NCI-H187 treated with DMSO at 0.1 percent for 48 hours (cell line): ENCODE results near the gene LATS2.
"Not testable (repeated sequence)": the region's sequence is repeated elsewhere in the genome, so short reads cannot be mapped to it uniquely, and the experiment has no call there.

Experiments
- DNase-seq: peaks from one replicate; lab custom pipeline; 2025; lab: John Stamatoyannopoulos, UW

LATS2 gene

DNA sequence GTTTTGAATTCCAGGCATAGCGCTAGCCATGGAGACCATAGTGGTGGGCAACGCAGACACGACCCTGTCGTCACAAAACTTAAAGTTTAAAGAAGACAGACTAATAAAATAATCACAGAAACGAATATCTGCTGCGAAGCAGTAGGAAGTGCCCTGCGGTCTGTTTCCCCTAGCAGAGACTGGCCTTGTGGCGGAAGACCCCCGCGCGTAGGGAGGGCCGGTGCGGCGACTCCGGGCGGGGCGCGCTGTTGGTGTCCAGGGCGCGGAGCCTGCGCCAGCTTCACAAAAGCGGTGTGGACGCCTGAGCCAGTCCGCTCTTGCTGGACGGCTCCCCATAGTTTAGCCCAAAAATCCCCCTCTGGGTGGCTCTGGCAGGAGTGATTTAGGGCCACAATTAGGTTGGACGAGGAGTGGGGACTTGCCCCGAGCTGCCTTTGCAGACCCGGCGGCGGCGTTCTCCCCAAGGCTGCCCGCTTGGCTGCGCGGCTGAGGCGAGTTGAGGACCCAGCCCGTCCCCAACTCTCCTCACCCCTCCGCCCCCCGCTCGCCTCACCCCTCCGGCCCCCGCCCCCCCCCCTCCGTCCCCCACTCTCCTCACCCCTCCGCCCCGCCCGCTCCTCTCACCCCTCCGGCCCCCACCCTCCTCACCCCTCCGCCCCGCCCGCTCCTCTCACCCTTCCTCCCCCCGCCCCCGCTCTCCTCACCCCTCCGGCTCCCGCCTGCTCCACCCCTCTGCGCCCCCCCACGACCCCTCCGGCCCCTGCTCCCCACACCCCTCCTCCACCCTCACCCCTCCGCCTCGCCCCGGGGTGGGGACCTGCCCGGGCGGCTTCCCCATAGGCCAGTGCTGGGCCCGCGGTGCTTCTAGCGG is 14.2 kb upstream of the LATS2 start:
- DNase-seq = no peak

DNA sequence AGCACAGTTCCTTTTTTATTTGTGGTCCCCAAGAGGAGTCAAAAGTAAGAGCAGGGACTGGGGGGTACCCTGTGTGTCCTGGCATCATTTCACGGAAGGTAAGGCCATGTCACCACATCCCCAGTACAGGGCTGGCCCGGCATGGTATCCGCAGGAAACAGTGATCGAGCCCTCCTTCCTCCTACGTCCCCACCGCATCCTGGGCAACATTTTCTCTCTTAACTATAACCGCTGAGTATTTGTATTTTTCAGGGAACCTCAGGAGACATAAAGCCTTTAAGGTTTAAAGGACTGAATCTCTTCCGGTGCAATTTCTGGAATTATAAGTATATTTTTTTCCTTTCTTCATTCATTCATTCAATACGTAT is 13.6 kb upstream of the LATS2 start:
- no peak for DNase-seq

DNA sequence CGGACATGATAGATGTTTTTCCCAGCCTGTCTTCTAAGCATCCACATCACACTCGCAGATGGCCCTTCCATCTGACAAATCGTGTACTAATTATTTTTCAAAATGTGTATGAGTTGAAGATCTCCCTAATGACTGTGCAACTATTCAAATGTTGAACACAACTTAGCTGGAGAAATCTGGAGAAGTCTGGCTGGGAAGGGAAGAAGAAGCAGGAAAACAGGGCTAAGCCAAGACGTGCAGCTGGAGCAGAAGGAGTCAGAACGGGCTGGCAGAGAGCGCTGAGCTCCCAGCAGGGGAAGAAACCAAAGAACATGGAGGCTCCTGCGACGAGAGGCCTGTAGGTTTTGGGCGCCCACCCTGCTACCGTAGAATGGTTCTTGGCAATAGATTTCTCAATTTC is 13.2 kb upstream of the LATS2 start:
- no peak for DNase-seq

DNA sequence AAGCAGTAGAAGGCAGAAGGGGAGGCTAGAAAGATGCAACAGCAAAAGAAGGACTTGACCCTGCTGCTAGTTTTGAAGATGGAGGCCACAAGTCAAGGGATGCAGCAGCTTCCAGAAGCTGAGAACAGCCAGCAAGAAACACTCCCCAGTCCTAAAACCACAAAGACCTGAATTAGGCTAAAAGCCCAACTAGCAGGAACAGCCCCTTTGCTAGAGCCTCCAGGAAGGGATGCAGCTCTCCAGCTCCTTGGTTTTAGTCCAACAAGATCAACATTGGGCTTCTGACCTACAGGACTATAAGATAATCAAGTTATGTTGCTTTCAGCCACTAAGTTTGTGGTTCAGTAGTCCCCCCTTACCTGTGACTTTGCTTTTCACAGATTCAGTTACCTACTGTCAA is 10.5 kb upstream of the LATS2 start:
- DNase-seq = no peak

DNA sequence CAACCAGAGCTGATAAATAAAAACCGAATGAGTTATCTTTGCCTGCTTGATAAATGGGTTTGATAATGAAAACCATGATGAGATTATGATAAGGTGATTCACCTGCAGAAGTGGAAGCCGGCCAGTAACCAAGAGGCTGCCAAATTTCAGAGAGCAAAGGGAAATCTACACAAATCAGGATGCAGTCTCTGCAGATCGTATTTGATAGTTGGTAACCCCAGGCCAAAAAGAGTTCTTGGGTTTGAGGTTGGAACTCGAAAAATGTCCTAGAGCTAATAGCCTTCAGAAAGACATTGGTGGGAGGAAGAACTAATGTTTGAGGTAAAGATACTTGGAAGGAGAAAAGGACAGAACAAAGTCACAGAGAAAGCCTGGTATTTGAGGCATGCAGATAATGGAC is 9.6 kb upstream of the LATS2 start:
- DNase-seq = no peak

DNA sequence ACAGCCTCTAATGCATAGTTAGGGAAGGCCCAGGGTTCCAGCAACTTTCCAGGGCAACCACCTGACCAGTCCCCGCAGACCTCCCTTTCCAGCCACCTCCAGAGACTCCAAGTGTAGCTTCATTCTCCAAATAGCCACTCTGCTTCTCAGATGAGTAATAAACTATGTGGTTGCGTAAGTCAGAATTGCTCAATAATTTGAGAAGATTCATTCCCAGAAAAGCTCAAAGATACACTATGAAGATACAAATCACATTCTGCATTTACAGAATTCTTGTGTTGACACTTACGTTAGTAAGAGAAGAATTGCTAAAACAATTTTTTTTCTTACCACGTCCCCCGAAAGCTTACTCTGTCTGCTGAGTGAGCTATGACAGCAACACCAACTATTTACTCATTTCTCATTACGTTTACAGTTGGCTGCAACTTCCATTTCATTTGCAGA is 8.2 kb upstream of the LATS2 start:
- DNase-seq = no peak

DNA sequence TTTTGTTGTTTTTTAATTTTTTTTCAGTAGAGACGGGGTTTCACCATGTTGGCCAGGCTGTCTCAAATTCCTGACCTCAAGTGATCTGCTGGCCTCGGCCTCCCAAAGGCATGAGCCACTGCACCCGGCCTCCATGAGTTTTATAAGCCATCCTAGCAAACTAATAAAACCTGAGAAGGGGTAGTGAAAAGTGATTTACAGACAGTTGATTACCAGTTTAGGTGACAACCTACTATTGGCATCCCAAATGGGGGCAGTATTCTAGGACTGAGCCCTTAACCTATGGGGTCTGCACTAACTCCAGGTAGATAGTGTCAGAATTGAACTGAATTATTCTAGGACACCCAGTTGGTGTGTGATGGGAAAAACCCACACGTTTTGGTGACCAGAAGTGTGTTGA is 6.5 kb upstream of the LATS2 start:
- DNase-seq = no peak

DNA sequence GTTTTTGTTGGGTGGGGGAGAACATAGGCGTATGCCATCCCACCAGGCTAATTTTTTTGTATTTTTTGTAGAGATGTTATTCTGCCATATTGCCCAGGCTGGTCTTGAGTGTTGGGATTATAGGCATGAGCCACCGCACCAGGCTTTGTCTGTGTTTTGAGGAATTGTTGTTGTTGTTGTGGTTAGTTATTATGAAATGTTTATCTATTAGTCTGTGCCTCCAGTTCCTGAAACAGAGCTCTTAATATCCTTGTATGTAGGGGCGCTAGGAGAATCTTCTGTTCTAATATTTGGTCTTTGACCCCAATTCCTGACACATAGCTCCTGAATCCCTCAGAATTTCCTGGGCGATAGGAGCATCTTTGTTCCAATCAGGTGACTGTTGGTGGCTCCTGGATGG is 5.6 kb upstream of the LATS2 start:
- DNase-seq = no peak

DNA sequence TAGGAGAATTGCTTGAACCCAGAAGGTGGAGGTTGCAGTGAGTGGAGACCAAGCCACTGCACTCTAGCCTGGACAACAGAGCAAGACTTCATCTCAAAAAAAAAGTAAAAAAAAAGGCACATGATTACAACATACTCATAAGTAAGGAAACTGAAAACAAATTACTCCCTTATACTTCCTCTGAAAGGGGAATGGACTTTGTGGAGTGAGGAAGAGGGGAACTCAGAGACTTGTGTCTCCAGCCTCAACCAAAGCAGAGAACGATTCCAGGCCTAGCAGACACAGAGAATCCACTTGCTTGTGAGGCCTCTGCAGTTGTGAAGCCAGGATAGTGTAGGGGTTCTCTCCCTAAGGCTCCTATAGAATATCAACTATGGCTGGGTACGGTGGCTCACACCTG is 4.3 kb upstream of the LATS2 start:
- no peak for DNase-seq

DNA sequence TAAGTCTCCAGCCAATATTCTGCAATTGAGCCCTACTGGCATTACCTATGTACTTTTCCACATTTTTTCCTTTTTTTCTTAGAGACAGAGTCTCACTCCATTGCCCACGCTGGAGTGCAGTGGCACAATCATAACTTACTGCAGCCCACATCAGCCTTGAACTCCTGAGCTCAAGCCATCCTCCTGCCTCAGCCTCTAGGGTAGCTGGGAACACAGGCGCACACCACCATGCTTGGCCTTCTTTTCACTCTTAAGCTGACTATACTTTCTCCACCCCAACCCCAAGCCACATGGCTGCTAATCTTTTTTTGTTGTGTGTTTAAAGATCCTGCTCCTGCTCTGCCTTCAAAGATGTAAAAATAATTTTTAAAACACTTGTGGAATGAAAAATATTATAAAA is 1.6 kb upstream of the LATS2 start:
- DNase-seq = no peak

DNA sequence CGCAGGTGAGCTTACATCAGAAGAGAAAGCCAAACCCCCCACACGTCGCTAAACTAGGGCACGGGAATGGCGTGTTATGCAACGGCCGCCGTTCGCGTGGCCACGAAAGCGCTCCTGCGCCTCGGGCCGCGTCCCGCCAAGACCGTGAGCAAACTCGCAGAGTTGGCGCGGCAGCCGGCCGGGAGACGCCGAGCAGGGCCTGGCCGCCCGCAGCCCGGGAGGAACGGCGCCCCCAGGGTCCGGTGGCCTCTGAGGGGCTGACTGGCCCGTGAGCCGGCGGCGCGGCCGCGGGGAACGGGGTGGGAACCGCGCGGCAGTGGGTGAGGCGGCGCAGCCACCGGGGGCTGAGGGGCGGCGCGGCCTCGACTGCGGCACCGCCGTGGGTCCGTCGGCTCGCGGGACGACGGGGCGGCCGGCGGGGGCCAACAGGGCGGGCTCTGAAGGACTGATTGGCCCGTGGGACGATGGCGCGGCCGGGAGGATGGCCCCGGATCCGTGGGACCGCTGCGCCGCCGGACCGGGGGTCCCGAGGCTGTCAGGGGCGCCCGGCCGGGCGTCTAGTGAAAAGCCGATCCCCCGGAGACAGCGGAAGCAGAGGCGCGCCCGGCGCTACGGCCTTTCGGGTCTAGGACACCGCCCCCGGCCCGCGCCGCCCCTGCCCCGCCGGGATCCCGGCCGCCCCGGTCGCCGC is 903 bp downstream of the LATS2 start:
- no peak for DNase-seq

DNA sequence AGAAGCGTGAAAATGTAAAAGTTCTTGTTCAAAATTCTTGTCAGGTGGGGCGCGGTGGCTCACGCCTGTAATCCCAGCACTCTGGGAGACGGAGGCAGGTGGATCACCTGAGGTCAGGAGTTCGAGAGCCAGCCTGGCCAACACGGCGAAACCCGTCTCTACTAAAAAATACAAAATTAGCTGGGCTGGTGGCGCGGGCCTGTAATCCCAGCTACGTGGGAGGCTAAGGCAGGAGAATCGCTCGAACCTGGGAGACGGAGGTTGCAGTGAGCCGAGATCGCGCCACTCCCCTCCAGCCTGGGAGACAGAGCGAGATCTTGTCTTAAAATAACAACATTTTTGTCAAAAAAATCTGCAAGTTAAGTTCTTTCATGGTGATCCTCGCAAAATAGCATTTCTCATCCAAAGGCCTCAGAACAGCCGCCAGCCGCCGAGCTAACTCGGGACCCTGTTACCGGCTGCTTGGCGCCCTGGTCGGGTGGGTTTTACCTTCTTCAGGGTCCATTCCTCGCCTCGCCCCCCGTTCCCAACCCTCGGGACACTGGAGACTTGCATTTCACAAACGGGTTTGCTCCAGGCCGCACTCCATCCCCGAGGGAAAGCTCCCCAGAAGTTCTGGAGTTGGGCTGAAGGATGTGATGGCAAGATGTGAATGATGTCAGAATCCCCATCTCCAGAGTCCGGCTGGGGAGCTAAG is 1.6 kb downstream of the LATS2 start:
- no peak for DNase-seq

DNA sequence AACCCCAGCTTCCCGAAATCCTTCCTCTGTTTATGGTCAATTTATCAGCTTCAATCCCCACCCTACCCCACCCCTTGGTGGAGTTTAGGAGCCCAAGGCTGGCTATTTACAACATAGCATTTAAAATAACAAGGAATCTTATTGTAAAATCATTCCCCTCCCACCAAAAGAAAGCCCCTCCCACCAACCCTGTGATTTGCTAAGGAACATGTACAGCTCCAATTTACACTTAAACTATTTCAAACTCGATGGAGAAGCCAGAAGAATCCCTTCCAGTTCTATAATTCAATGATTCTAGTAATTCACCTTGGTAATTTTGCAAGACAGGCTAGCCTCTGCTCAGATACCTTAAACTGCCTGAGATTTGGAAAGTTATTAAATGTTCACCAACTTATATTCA is 3.0 kb downstream of the LATS2 start:
- DNase-seq = no peak

DNA sequence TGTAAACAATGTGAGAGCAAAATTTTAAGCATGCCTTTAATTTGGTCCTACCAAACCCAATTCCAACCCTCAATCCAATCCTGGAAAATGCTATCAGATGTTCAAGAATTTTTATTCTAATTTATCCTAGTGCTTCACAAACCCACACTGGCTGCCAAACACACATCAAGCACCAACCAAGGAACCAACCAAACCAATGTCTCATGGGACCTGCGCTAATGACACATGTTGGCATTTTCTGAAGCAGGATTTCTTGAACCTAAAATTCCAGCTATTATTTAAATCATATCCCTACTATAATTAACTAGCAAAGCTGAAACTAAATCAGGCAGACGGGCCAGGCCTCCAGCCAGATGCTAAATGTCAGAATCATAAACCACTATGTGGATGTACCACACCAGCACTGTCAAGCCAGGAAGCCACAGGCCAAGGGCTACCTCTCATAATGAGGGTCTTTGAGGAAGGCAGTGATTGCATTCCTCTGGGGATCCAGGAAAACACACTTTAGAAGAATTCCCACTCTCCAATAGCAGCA is 5.8 kb downstream of the LATS2 start:
- DNase-seq = no peak

DNA sequence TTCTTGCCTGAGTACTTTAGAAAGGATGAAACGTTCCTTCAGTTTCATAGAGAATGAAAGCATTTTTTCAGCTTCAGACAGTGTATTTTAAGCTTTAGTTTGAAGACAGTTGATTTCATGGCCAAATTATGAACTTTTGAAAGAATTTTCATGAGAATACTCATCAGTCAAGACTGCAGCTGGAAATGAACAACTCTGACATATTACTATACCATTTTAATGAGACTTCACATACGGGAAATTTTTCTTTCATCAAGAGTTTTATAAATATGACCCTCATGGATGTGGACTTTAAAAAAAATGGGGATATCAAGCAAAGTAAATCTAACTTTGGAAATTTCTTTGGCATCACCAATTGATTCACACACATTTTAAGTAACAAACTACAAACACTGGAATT is 6.4 kb downstream of the LATS2 start:
- no peak for DNase-seq

DNA sequence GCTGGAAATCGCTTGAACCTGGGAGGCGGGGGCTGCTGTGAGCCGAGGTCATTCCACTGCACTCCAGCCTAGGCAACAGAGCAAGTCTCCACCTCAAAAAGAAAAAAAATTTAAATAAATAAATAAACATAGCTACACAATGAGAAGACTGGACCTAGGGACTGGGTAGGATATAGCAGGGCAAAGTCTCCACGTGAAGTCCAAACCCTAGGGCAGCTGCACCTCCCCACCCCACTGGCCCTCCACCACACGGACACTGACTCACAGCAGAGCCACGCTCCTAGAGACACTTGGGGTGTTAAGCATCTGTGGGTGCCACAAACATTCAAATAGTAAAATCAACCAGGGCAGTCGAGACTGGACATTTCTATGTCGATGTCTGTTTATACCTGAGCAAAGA is 7.1 kb downstream of the LATS2 start:
- no peak for DNase-seq

DNA sequence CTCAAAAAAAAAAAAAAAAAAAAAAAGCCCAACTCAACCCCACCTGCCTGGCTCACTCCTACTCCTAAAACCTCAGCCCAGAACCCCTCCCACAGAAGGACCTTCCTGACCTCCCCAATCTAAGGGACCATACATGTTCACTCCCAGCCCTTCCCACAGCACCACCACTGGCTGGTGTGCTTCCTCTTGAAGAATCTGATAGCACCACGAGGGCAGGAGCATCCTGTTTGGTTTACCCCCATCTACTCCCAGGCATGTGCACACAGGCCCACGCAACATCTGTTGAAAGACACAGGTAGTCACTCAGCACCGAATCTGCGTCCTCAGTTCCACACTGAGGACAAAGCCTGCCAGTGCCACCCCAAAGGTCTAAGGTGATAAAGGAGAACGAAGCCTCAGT is 8.2 kb downstream of the LATS2 start:
- no peak for DNase-seq

DNA sequence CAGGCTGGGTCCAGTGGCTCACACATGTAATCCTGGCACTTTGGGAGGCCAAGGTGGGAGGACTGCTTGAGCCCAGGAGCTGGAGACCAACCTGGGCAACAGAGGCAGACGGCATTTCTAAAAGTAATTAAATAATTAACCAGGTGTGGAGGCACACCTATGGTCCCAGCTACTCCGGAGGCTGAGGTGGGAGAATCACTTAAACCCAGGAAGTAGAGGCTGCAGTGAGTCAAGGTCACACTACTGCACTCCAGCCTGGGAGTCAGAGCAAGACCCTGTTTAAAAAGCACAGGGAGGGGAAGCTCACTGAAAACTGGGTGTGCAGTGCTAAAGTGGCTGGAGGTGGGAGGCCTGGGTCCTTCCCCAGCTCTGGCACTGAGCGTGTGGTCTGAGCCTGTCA is 9.7 kb downstream of the LATS2 start:
- no peak for DNase-seq

DNA sequence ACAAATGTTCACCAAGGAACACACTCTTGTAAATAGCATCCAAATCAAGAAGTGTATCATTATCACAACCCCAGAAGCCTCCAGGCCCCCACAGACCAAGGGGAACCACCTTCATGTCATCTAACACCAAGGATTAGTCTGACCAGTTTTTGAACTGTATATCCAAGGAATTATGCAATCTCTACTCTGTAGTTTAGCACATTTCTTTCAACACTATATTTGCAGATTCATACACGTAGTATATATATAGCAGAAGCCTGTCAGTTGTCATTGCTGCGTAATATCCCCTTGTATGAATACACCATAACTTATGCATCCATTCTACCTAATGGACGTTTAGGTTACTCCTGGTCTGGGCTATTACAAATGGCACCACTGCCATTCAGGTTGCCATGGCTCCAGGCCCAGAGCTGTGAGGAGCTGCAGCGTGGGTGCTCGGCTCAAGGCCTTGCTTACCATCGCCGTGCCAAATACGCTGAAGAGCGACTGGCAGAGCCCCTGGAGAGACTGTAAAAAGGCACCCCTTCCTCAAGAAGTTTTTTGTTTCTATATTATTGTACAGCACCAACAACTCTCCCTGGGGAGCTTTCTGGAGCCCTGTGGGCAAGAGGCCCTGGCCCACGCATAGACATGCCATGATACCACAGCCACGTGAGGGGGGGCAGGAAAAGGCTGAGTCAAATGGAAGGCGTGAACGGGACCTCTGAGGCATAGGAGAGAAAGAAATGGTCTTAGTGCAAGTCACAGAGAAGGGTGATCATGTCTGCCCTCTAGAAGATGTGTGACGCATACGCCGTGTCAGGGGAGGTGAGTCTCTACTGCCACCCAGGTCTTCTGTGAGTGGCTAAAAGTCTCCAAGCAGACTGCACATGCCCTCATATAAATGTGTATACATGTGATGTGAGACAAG is 10.8 kb downstream of the LATS2 start:
- DNase-seq = no peak

DNA sequence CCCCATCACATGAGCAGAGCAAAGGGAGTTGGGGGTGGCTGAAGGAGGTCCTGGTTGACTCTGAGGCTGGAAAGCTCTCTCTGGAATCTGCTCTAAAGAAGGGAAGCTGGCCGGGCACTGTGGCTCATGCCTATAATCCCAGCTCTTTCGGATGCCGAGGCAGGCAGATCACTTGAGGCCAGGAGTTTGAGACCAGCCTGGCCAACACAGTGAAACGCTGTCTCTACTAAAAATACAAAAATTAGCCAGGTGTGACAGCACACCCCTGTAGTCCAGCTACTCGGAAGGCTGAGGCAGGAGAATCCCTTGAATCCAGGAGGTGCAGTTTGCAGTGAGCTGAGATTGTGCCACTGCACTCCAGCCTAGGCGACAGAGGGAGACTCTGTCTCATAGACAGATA is 11.7 kb downstream of the LATS2 start:
- DNase-seq = not testable (repeated sequence)

DNA sequence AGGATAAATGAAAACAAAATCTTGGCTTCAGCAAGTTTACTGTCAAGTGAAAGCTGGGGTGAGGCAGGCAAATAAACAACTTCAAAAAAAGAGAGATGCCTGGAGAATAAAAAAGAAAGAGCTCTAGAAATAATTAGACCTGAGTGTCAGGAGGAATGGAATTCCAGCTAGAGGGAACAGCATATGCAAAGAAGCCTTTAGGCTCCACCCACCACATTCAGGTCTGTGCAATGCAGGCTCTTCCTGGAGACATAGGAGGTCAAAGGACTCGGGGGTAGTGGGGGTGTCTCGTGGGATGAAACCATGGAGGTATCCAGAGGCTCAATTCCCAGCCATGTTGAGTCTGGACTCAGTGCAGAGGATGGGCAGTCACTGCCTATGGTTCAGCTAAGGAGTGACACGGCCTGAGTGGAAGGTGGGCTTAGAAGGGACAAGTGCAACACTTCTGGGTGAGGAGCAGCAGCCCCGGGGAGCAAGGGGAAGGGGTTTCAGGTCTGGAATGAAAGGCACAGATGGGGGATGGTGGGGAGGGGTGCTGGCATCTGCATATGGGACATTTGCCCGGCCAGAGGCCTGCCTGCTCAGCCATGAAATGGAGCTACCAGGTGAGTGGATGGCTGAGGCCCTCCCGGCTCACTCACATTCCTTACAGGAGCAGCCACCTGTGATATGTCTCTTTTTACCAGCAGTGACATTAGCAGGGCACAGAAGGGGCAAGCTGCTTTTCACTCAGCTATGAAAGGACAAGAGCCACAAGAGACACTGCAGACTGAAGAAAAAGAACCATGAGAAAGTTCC is 12.3 kb downstream of the LATS2 start:
- DNase-seq = no peak
